Endothelial cell (in vitro differentiated cells): ENCODE data around the gene VEGFA. TPM values are rescaled to one million over a fixed set of nuclear protein-coding genes. Genes with fewer than 3 reads are reported as not detected.
A peak's percentile ranks its signal among the peaks of the same experiment; 100 is the strongest.

Experiments
- DNase-seq: peaks from one replicate; pipeline ENCODE4 v3.0.0; 2021; ENCODE audit warnings: low spot score
- H3K27ac Mint-ChIP-seq: one replicate; pipeline ENCODE4 v1.8.0; 2021; ENCODE audit warnings: mixed read lengths, inconsistent platforms; ENCODE audit not compliant: unreplicated experiment
- H3K27me3 Mint-ChIP-seq: one replicate; pipeline ENCODE4 v1.8.0; 2021; ENCODE audit warnings: mild to moderate bottlenecking, moderate library complexity, mixed read lengths, inconsistent platforms; ENCODE audit not compliant: unreplicated experiment
- H3K36me3 Mint-ChIP-seq: one replicate; pipeline ENCODE4 v1.8.0; 2021; ENCODE audit warnings: mild to moderate bottlenecking, low read depth, mixed read lengths, inconsistent platforms; ENCODE audit not compliant: unreplicated experiment
- H3K4me1 Mint-ChIP-seq: one replicate; pipeline ENCODE4 v1.8.0; 2021; ENCODE audit warnings: mild to moderate bottlenecking, mixed read lengths, inconsistent platforms; ENCODE audit not compliant: unreplicated experiment
- H3K4me3 Mint-ChIP-seq: one replicate; pipeline ENCODE4 v1.8.0; 2021; ENCODE audit warnings: mild to moderate bottlenecking, mixed read lengths, inconsistent platforms; ENCODE audit not compliant: unreplicated experiment
- H3K9me3 Mint-ChIP-seq: one replicate; pipeline ENCODE4 v1.8.0; 2021; ENCODE audit warnings: mixed read lengths, inconsistent platforms; ENCODE audit not compliant: unreplicated experiment
- CTCF ChIP-seq: fragments of 200-600 bp; sonication (generic); IDR thresholded peaks from one replicate; pipeline ENCODE4 v1.5.0; 2021; ENCODE audit warnings: antibody characterized with exemption; ENCODE audit not compliant: unreplicated experiment
- total RNA-seq: library from RNA; stranded (reverse); fragmentation: NEBNext Ultra II Directional; extraction: Animal tissue kit (Norgen Biotek cat#: 25700); gene quantifications from one replicate; pipeline ENCODE4 v1.2.1, GENCODE V29; 2021; ENCODE audit not compliant: unreplicated experiment

The VEGFA gene
- total RNA-seq, 1 donor from 2014 or later: 3.5 TPM

- DNase-seq: peak; percentile 16
Measured at GRCh38 chr6:43825187-43826115, 55.4 kb downstream of the VEGFA start.

DNA sequence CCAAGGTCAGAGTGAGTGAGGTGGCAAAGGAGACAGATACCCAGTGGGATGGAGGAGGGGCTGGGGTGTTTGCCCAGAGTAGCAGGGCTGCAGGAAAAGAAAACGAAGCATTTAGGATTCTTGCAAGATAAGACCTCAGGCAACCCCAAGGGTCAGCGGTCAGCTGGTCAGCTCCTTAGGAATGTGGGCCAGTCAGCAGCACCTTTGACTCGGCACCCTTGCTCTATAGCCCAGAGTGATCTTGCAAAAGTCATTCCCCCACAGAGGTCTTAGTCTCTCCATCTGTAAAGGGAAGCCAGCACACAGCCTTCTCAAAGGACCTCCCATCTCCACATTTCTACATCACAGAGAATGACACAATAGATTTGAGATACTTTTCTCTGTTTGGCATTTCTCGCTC is 56.7 kb downstream of the VEGFA start:
- H3K36me3 Mint-ChIP-seq: no peaks in the 10 kb centered on the region
- TF ChIP-seq CTCF: no peak
- peaks cover 2% of the 10 kb centered on the region for H3K27me3 Mint-ChIP-seq
- H3K4me3 Mint-ChIP-seq: no peak overlapping the region
- DNase-seq: no peak
- no peaks in the 10 kb centered on the region for H3K9me3 Mint-ChIP-seq
- H3K4me1 Mint-ChIP-seq: peaks cover 13% of the 10 kb centered on the region
- H3K27ac Mint-ChIP-seq: no peak overlapping the region

More at GRCh38 chr6:43825187-43826115, 55.4 kb downstream of the VEGFA start:
- Mint-ChIP-seq H3K4me1 (peaks cover 13% of the 10 kb centered on the region), H3K27me3 (no peaks in the 10 kb centered on the region), H3K36me3 (no peaks in the 10 kb centered on the region), H3K9me3 (no peaks in the 10 kb centered on the region), H3K4me3 (no peak overlapping the region), H3K27ac (no peak overlapping the region)
- TF ChIP-seq CTCF: no peak

DNA sequence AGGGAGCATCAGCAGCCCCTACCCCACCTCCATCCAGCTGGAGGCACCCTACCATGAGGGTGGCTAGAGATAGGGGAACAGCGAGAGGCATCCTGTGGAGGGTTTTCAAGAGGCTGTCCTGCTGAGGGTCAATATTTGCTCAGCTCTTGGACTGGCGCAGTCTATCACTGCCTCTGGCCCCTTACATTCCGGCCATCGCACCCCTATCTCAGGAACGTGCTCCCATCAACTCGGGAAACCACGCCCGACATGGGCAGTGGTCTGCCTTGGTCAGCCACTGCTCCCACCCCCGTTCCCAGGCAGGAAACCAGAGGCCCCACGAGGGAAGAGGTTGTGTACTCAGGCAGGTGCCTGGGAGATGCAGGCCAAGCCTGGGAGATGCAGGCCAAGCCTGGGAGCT is 57.9 kb downstream of the VEGFA start:
- H3K27me3 Mint-ChIP-seq: peaks cover 2% of the 10 kb centered on the region
- peaks cover 13% of the 10 kb centered on the region for H3K4me1 Mint-ChIP-seq
- no peak for TF ChIP-seq CTCF
- H3K36me3 Mint-ChIP-seq: no peaks in the 10 kb centered on the region
- H3K9me3 Mint-ChIP-seq: no peaks in the 10 kb centered on the region
- no peak overlapping the region for H3K27ac Mint-ChIP-seq
- DNase-seq: no peak
- no peak overlapping the region for H3K4me3 Mint-ChIP-seq

DNA sequence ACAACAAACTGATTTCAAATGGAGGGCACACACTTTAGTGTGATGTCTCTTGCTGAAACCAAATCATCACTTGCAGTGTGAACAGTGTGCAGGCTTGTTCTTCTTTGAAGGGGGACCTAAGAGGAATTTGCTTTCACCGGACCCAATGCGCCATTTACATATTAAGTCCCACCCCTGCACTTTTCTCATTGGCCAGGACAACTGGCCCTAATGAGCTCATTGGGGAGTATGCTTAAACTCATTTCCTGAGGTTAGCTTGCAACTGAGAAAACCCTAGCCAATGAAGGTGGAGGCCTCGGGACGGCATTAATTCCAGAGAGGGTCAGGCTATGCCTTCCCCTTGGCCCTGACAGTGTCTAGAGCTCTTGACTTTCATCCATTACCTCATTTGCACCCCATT is 58.7 kb downstream of the VEGFA start:
- H3K27ac Mint-ChIP-seq: no peak overlapping the region
- DNase-seq: no peak
- no peaks in the 10 kb centered on the region for H3K9me3 Mint-ChIP-seq
- H3K4me3 Mint-ChIP-seq: no peak overlapping the region
- no peaks in the 10 kb centered on the region for H3K36me3 Mint-ChIP-seq
- no peak for TF ChIP-seq CTCF
- H3K27me3 Mint-ChIP-seq: peaks cover 2% of the 10 kb centered on the region
- H3K4me1 Mint-ChIP-seq: peaks cover 13% of the 10 kb centered on the region

DNA sequence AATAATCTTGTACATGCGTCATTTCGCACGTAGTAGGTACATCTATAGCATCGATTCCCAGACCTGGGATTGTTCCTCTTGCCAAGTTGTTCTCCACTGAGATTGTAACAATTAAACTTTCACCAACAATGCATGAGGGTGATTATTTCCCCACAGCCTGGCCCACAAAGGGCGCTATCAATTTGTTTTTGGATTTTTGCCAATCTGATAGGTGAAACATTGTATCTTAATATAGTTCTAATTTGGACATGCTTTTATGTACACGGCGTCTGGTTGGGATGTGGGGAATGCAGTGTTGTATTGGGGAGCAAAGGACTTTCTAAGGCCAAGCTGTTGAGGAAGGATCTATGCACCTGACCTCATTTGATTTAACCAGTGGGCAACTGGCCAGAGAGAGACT is 59.5 kb downstream of the VEGFA start:
- no peak overlapping the region for H3K4me3 Mint-ChIP-seq
- TF ChIP-seq CTCF: no peak
- DNase-seq: no peak
- H3K36me3 Mint-ChIP-seq: no peaks in the 10 kb centered on the region
- no peaks in the 10 kb centered on the region for H3K9me3 Mint-ChIP-seq
- H3K4me1 Mint-ChIP-seq: peaks cover 13% of the 10 kb centered on the region
- no peak overlapping the region for H3K27ac Mint-ChIP-seq
- H3K27me3 Mint-ChIP-seq: peaks cover 2% of the 10 kb centered on the region
